GM12878 (cell line): ENCODE data around the gene ATAD2B.

Experiments used
- CHD4 ChIP-seq: fragments of 200-600 bp; sonication (generic); IDR thresholded peaks from 2 replicates; pipeline ENCODE4 v1.6.1; 2016; ENCODE audit warnings: mild to moderate bottlenecking
- CTCF ChIP-seq, 3 experiments: IDR thresholded peaks in 2 of 3; conservative IDR thresholded peaks in 1 of 3; 2 replicates each; pipeline ENCODE4 v1.5.1; 2011; ENCODE audit warnings: low read depth in 3 of 3, low read length in 3 of 3, mild to moderate bottlenecking in 3 of 3, control low read depth in 2 of 3, moderate library complexity in 2 of 3, inconsistent platforms in 1 of 3, mixed read lengths in 1 of 3; ENCODE audit not compliant: control insufficient read depth in 2 of 3, insufficient read depth in 1 of 3; ENCODE audit errors: extremely low read depth in 1 of 3
- FOS ChIP-seq: IDR thresholded peaks from 3 replicates; pipeline ENCODE4 v1.6.1; 2011; ENCODE audit warnings: borderline replicate concordance; ENCODE audit not compliant: insufficient read length; ENCODE audit errors: extremely low read depth
- JUND ChIP-seq: IDR thresholded peaks from 2 replicates; pipeline ENCODE4 v1.6.1; 2012; ENCODE audit warnings: low read depth, mild to moderate bottlenecking, low read length, improper control_type of control experiment, moderate library complexity
- MYC ChIP-seq: IDR thresholded peaks from 2 replicates; pipeline ENCODE4 v1.6.1; 2011; ENCODE audit warnings: mild to moderate bottlenecking, low read length, moderate library complexity, inconsistent platforms; ENCODE audit not compliant: insufficient read depth, insufficient replicate concordance, insufficient read length, severe bottlenecking
- POLR2AphosphoS2 ChIP-seq: IDR thresholded peaks from 2 replicates; pipeline ENCODE4 v1.6.1; 2011; ENCODE audit warnings: low read depth, mild to moderate bottlenecking, low read length, improper control_type of control experiment, moderate library complexity
- POLR2AphosphoS5 ChIP-seq: IDR thresholded peaks from 2 replicates; pipeline ENCODE4 v1.6.1; 2011; ENCODE audit warnings: mild to moderate bottlenecking, low read length, inconsistent platforms
- YY1 ChIP-seq: IDR thresholded peaks from 2 replicates; pipeline ENCODE4 v1.6.1; 2011; ENCODE audit warnings: low read depth, mild to moderate bottlenecking, low read length

GRCh38 chr2:23709311-23709710 lies 217.6 kb downstream of the ATAD2B start:
- TF ChIP-seq POLR2AphosphoS2, result no peak
- TF ChIP-seq CHD4, result no peak
- TF ChIP-seq POLR2AphosphoS5, result no peak
- no peak for TF ChIP-seq YY1
- TF ChIP-seq CTCF (IDR thresholded peaks at IDR 0.05 in 2 of 3, conservative IDR thresholded peaks at IDR 0.05 in 1 of 3; ENCODE audit: control insufficient read depth in 2 of 3, extremely low read depth in 1 of 3, insufficient read depth in 1 of 3, low read depth in 3 of 3, low read length in 3 of 3), result no peak
- TF ChIP-seq FOS, result no peak
- TF ChIP-seq MYC, result no peak
- TF ChIP-seq JUND, result no peak
